GM19395 (cell line): ENCODE results near the gene PCDHB8.
"Not testable (repeated sequence)": the region's sequence is repeated elsewhere in the genome, so short reads cannot be mapped to it uniquely, and the experiment has no call there.

Experiments
- ATAC-seq: cut with Tn5 transposase; IDR thresholded peaks from one replicate; pipeline ENCODE4 v1.9.1; 2021; ENCODE audit warnings: mild to moderate bottlenecking, moderate library complexity; ENCODE audit not compliant: unreplicated experiment

The PCDHB8 gene

DNA sequence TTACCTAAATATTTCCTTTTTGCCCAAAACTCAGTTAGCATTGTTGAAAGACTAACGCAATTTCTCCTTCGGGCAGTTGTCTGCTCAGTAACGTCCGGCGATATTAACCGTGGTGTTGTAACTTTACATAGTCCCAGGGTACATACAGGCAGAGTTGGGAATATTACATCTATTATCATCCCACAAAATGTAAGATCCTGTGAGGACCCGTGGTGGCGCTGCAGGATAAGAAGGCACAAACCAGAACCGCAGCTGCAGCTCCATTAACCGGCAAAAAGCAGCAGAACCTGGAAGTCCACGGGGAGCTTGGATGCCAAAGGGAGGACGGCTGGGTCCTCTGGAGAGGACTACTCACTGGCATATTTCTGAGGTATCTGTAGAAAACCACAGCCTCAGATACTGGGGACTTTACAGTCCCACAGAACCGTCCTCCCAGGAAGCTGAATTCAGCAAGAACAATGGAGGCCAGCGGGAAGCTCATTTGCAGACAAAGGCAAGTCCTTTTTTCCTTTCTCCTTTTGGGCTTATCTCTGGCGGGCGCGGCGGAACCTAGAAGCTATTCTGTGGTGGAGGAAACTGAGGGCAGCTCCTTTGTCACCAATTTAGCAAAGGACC, at the start of gene PCDHB8:
TSS of gene PCDHB8 (plus strand) at position 214 of the 615 bp plus-strand sequence. CDS start at position 459, 245 bp downstream.
- ATAC-seq: not testable (repeated sequence)

GRCh38 chr5:141135030-141135717, 42.4 kb upstream of the PCDHB8 start, which contains the start of gene PCDHB5:
PCDHB5 (plus strand) TSS chr5:141135206; CDS start chr5:141135435, 229 bp downstream.
- no peak for ATAC-seq

DNA sequence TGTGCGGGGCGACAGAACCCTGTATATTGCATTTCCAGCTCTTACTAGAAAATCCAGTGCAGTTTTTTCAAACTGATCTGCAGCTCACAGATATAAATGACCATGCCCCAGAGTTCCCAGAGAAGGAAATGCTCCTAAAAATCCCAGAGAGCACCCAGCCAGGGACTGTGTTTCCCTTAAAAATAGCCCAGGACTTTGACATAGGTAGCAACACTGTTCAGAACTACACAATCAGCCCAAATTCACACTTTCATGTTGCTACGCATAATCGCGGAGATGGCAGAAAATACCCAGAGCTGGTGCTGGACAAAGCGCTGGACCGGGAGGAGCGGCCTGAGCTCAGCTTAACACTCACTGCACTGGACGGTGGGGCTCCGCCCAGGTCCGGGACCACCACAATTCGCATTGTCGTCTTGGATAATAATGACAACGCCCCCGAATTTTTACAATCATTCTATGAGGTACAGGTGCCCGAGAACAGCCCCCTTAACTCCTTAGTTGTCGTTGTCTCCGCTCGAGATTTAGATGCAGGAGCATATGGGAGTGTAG, 41.8 kb upstream of the PCDHB8 start:
- no peak for ATAC-seq

DNA sequence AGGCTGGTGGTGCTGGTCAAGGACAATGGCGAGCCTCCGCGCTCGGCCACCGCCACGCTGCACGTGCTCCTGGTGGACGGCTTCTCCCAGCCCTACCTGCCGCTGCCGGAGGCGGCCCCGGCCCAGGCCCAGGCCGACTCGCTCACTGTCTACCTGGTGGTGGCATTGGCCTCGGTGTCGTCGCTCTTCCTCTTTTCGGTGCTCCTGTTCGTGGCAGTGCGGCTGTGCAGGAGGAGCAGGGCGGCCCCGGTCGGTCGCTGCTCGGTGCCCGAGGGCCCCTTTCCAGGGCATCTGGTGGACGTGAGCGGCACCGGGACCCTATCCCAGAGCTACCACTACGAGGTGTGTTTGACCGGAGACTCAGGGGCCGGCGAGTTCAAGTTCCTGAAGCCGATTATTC, 40.2 kb upstream of the PCDHB8 start:
- not testable (repeated sequence) for ATAC-seq

GRCh38 chr5:141149812-141150211, 27.8 kb upstream of the PCDHB8 start, which contains the start of gene PCDHB6:
PCDHB6 (plus strand) TSS chr5:141150057; CDS start chr5:141150258, 201 bp downstream.
- ATAC-seq: no peak

GRCh38 chr5:141150224-141150992, 27.2 kb upstream of the PCDHB8 start:
- ATAC-seq: no peak

DNA sequence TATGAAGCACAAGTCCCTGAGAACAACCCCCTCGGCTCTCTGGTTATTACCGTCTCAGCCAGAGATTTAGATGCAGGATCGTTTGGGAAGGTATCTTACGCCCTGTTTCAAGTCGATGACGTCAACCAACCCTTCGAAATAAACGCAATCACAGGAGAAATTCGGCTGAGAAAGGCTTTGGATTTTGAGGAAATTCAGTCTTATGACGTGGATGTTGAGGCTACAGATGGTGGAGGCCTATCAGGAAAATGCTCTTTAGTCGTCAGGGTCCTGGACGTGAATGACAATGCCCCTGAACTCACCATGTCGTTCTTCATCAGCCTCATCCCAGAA, 26.6 kb upstream of the PCDHB8 start:
- ATAC-seq: no peak

- ATAC-seq: not testable (repeated sequence)
These were observed 26.0 kb upstream of the PCDHB8 start for GRCh38 chr5:141151632-141152031.

DNA sequence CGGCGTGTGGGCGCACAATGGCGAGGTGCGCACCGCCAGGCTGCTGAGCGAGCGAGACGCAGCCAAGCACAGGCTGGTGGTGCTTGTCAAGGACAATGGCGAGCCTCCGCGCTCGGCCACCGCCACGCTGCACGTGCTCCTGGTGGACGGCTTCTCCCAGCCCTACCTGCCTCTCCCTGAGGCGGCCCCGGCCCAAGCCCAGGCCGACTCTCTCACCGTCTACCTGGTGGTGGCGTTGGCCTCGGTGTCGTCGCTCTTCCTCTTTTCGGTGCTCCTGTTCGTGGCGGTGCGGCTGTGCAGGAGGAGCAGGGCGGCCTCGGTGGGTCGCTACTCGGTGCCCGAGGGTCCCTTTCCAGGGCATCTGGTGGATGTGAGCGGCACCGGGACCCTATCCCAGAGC, 25.5 kb upstream of the PCDHB8 start:
- ATAC-seq: not testable (repeated sequence)

DNA sequence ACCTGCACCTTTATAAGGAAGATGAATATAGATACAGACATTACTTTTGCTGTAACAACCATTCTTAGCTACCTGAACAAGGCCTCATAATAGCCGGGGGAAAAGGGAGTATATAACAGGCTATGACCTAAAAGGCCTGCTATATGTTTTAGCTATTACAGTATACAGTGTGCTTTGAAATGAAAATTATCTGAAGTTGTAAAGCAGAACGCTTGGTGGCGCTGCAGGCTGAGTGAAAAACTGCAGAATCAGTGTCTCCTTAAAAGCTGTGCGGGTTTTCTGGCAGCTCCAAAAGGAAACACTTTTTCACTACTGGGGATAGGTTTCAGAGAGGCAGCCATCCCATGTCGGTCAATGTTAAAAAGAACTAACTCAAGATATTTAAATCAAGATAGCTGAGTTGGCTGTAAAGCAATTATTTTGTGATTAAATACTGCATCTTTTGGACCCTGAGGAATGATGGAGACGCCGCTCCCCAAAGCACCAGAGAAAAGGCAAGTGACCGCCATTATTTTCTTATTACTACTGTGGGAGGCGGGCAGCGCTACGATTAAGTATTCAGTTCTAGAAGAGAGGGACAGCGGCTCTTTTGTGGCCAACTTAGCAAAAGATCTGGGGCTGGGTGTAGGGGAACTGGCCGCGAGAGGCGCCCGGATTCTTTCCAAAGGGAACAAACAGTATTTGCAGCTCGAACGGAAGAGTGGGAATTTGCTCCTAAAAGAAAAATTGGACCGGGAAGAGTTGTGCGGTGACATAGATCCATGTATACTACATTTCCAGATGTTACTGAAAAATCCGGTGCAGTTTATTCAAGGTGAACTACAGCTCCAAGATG, 21.8 kb upstream of the PCDHB8 start:
- ATAC-seq: no peak

- ATAC-seq: not testable (repeated sequence)
These were observed 20.2 kb upstream of the PCDHB8 start for GRCh38 chr5:141157356-141157755.

- ATAC-seq: not testable (repeated sequence)
These were observed 19.7 kb upstream of the PCDHB8 start for GRCh38 chr5:141157901-141158300.

GRCh38 chr5:141172381-141173204, 5.0 kb upstream of the PCDHB8 start, which contains the start of gene PCDHB7:
PCDHB7 (plus strand) TSS chr5:141172644; CDS start chr5:141172836, 192 bp downstream.
- ATAC-seq: no peak

GRCh38 chr5:141174291-141175104, 3.1 kb upstream of the PCDHB8 start:
- not testable (repeated sequence) for ATAC-seq

DNA sequence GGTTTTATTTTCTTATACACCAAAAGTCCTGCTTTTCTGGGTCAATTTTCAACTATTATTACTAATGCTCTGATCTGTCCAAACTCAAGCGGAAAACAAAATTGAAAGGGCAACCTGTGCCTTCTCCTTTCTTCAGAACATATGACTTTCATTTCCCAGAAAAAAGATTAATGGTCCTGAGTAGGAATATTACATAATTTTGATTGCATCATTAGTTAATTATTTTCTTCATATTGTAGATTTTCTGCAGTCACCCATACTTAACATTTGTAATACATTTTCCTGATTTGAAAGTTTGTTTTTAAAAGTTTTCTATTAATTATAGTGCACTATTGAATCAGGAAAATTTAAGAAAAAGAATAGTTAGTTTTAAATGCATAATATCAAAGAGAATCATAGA, 1.7 kb upstream of the PCDHB8 start:
- ATAC-seq: no peak

DNA sequence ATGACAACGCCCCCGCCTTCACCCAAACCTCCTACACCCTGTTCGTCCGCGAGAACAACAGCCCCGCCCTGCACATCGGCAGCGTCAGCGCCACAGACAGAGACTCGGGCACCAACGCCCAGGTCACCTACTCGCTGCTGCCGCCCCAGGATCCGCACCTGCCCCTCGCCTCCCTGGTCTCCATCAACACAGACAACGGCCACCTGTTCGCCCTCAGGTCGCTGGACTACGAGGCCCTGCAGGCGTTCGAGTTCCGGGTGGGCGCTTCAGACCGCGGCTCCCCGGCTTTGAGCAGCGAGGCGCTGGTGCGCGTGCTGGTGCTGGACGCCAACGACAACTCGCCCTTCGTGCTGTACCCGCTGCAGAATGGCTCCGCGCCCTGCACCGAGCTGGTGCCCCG, 1.8 kb downstream of the PCDHB8 start:
- not testable (repeated sequence) for ATAC-seq

GRCh38 chr5:141179876-141180275, 2.3 kb downstream of the PCDHB8 start:
- ATAC-seq: not testable (repeated sequence)

- ATAC-seq: no peak
These were observed 2.7 kb downstream of the PCDHB8 start for GRCh38 chr5:141180313-141180712.

GRCh38 chr5:141182248-141182647, 4.7 kb downstream of the PCDHB8 start, which contains the start of gene PCDHB16:
PCDHB16 (plus strand) TSS chr5:141182387; CDS start chr5:141182560, 173 bp downstream.
- no peak for ATAC-seq
